Breast epithelium (tissue), 4 donors: ENCODE data around the gene WDR31. TPM values are rescaled to one million over a fixed set of nuclear protein-coding genes. Genes with fewer than 3 reads are reported as not detected.

Experiments
- DNase-seq, 2 donors: peaks; one replicate each; pipeline ENCODE4 v3.0.0-alpha.2; 2019; ENCODE audit warnings: low spot score in 2 of 2
- H3K27ac ChIP-seq, 2 donors: fragments of 200-600 bp; sonication (generic) in 1 of 2; one replicate each; pipeline ENCODE4 v1.5.1; 2016 to 2019; ENCODE audit warnings: mild to moderate bottlenecking in 1 of 2
- H3K27me3 ChIP-seq, 2 donors: fragments of 200-600 bp; sonication (generic) in 1 of 2; one replicate each; pipeline versions ENCODE4 v1.5.1 to v1.6.0; 2017 to 2019; ENCODE audit warnings: control low read depth in 1 of 2, mild to moderate bottlenecking in 1 of 2
- H3K36me3 ChIP-seq: fragments of 200-600 bp; one replicate; pipeline ENCODE4 v1.5.1; 2019
- H3K4me1 ChIP-seq, 2 donors: fragments of 200-600 bp; sonication (generic); one replicate each; pipeline ENCODE4 v1.5.1; 2016 to 2019; ENCODE audit warnings: control low read depth in 1 of 2
- H3K4me3 ChIP-seq, 3 donors: fragments of 200-600 bp; sonication (generic); 1 replicate in 2 of 3; 2 replicates in 1 of 3; pipeline ENCODE4 v1.5.1; 2016 to 2019; ENCODE audit warnings: mild to moderate bottlenecking in 3 of 3, moderate library complexity in 2 of 3
- H3K9me3 ChIP-seq, 2 donors: fragments of 200-600 bp; sonication (generic) in 1 of 2; one replicate each; pipeline ENCODE4 v1.5.1; 2016 to 2019; ENCODE audit warnings: control low read depth in 1 of 2
- POLR2A ChIP-seq: fragments of 450-650 bp; IDR thresholded peaks from one replicate; pipeline ENCODE4 v1.6.1; 2016; ENCODE audit warnings: antibody characterized with exemption, mild to moderate bottlenecking, moderate library complexity
- POLR2AphosphoS5 ChIP-seq, 3 donors: sonication (generic); formaldehyde crosslinking; IDR thresholded peaks; one replicate each; pipeline ENCODE4 v1.6.1; 2017; ENCODE audit warnings: antibody characterized with exemption in 3 of 3
- intact Hi-C: fragments of 100-400 bp; cut with DNase I; formaldehyde crosslinking; loops from one replicate; pipeline ENCODE4 v1.15.1; 2023; ENCODE audit warnings: low total_unique reads
- total RNA-seq, 3 donors: library from RNA; depleted of rRNA; stranded (reverse); fragments of >200 nt; gene quantifications; one replicate each; pipeline ENCODE4 v1.1.0, GENCODE V29; 2016
- TF ChIP-seq, protein P1 (sequence below), 3 donors: fragments of 450-650 bp; IDR thresholded peaks; one replicate each; pipeline ENCODE4 v1.5.1; 2016 to 2017; ENCODE audit warnings: antibody characterized with exemption in 3 of 3, mild to moderate bottlenecking in 3 of 3, moderate library complexity in 3 of 3

The WDR31 gene
- total RNA-seq, 3 donors from 2014 or later: 1.9 to 4.0 (median 3.6) TPM

DNA sequence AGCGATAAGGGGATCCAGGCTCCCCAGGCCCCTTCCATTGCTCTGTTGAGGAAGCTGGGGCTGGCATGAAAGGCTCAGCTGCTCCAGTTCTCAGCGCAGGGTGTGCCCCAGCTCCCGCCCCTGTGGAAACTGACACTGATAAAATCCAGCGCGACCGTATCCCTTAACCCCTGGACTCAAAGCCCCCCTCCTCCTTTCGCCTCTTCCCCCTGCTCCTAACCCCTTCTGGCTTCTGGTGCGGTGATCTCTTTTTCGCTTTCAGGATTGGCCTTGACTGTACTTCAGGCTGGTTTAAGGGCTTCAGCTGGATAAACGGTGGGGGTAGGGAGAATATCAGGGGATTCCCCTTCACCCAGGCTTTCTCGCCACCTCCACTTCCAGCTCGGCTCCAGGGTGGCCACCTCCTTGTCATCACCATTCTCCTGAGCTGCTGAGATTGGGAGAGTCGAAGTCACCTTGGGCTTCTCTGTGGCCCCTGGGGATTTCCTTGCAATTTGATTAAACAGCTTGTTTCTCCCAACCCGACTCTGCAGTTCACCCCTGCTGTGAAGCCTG is 10.1 kb upstream of the WDR31 start:
- intact Hi-C loops: no loop called here
- Histone ChIP-seq H3K36me3 (no peaks in the 10 kb centered on the region), H3K9me3 (no peaks in the 10 kb centered on the region), H3K4me1 (no peaks in the 10 kb centered on the region), H3K27ac (peak overlapping the region; percentile 75 to 81), H3K4me3 (peak overlapping the region in 2 of 3 donors; percentile 65 to 75), H3K27me3 (no peaks in the 10 kb centered on the region)
- DNase-seq: no peak
- no peak for TF ChIP-seq POLR2AphosphoS5 (IDR thresholded peaks at IDR 0.05)
- TF ChIP-seq POLR2A: no peak
- TF ChIP-seq, protein P1, sequence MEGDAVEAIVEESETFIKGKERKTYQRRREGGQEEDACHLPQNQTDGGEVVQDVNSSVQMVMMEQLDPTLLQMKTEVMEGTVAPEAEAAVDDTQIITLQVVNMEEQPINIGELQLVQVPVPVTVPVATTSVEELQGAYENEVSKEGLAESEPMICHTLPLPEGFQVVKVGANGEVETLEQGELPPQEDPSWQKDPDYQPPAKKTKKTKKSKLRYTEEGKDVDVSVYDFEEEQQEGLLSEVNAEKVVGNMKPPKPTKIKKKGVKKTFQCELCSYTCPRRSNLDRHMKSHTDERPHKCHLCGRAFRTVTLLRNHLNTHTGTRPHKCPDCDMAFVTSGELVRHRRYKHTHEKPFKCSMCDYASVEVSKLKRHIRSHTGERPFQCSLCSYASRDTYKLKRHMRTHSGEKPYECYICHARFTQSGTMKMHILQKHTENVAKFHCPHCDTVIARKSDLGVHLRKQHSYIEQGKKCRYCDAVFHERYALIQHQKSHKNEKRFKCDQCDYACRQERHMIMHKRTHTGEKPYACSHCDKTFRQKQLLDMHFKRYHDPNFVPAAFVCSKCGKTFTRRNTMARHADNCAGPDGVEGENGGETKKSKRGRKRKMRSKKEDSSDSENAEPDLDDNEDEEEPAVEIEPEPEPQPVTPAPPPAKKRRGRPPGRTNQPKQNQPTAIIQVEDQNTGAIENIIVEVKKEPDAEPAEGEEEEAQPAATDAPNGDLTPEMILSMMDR (IDR thresholded peaks at IDR 0.05): no peak

DNA sequence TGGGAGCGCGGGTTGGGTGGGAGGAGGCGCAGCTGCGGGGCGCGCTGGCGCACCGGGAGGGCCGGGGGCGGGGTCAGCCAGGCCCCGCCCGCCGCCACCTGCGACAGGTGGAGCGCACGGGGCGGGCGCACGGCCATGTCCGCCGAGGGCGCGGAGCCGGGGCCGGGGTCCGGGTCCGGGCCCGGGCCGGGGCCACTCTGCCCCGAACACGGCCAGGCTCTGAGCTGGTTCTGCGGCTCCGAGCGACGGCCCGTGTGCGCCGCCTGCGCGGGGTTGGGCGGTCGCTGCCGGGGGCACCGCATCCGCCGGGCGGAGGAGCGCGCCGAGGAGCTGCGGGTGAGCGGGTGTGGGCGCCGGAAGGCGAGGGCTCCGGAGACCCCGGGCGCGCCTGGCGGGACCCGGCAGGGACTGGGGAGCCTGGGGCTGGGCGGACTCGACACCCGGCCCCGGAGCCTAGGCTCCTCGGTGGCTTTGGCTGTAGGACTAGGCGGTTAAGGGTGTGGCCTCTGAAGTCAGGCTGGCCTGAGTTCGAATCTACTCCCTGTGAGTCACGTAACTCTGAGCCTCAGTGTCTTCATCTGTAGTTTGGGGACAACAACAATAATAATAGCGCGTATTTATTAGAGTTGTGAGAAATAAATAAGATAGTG is 9.5 kb upstream of the WDR31 start, which contains the start of gene BSPRY:
TSS of gene BSPRY (plus strand) at position 97 of the 650 bp plus-strand sequence. CDS start at position 136, 39 bp downstream.
- no peaks in the 10 kb centered on the region for H3K36me3 ChIP-seq
- intact Hi-C loops: no loop called here
- H3K4me1 ChIP-seq: no peaks in the 10 kb centered on the region
- TF ChIP-seq, protein P1 (IDR thresholded peaks at IDR 0.05): no peak
- no peak for TF ChIP-seq POLR2AphosphoS5 (IDR thresholded peaks at IDR 0.05)
- no peak for TF ChIP-seq POLR2A
- no peaks in the 10 kb centered on the region for H3K9me3 ChIP-seq
- DNase-seq: no peak
- H3K27me3 ChIP-seq: no peaks in the 10 kb centered on the region
- peak within 1 kb of the TSS; percentile 75 to 81 for H3K27ac ChIP-seq
- peak within 1 kb of the TSS; percentile 31 to 75 (median 65) for H3K4me3 ChIP-seq

DNA sequence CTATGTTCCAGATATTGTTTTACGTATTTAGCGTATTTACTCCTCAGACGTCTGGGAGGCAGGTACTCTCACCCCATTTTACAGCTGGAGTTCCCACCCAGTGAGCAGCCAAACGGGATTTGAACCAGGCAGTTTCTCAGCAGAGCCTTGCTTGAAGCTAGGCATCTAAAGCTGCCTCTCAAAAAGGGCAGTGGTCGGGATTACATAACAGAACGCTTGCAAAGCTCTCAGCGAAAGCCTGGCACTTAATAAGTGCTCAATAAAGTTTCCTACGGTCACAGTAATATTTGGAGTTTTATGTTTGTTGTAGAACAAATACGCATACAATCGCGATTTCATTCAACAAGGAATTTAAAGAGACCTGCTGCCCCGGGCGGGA is 9.0 kb upstream of the WDR31 start:
- TF ChIP-seq POLR2AphosphoS5 (IDR thresholded peaks at IDR 0.05) (no peak), POLR2A (no peak)
- TF ChIP-seq, protein P1 (IDR thresholded peaks at IDR 0.05): no peak
- no peaks in the 10 kb centered on the region for H3K4me1 ChIP-seq
- no peaks in the 10 kb centered on the region for H3K27me3 ChIP-seq
- H3K9me3 ChIP-seq: no peaks in the 10 kb centered on the region
- no peaks in the 10 kb centered on the region for H3K36me3 ChIP-seq
- intact Hi-C loops: no loop called here
- peak overlapping the region in 2 of 3 donors; percentile 65 to 75 for H3K4me3 ChIP-seq
- DNase-seq: no peak
- no peak overlapping the region for H3K27ac ChIP-seq

DNA sequence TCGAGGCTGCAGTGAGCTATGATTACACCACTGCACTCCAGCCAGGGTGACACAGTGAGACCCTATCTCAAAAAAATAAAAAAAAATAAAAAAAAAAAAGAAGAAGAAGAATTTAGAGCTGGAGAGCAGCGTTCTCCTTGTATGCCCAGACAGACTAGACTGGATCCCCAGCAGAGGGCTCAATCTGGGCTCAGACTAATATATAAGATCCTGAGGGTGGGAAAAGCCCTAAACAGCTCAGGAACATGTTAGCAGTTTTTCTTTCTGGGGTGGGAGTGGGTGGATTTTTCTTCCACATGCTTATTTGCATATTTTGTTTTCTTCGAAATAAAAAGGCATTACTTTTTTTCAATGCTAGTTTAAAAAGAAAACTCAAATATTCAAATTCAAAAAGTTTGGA is 8.4 kb upstream of the WDR31 start:
- Histone ChIP-seq H3K36me3 (no peaks in the 10 kb centered on the region), H3K9me3 (no peaks in the 10 kb centered on the region), H3K27ac (peak overlapping the region in 1 of 2 donors; percentile 33), H3K4me3 (no peak overlapping the region), H3K27me3 (no peaks in the 10 kb centered on the region), H3K4me1 (no peaks in the 10 kb centered on the region)
- no peak for TF ChIP-seq POLR2A
- no peak for TF ChIP-seq POLR2AphosphoS5 (IDR thresholded peaks at IDR 0.05)
- TF ChIP-seq, protein P1 (IDR thresholded peaks at IDR 0.05): no peak
- DNase-seq: no peak
- intact Hi-C loops: no loop called here

DNA sequence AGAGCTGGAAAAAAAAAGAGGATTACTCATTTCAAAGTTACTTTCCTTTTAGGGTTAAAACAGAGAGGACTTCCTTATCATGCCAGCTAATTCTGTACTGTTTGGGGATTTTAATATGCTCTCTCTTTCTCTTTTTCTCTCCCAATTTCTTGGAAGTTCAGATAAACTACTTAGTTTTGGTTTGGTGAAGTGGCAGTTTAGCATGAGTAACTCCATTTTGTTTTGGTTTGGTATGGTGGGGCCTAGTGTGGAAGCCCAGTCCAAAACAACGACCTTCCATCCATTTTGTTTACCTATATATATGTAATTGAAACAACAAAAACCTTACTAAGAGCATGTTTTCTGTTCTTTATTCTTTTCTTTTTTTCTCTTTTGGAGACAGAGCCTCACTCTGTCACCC is 5.6 kb upstream of the WDR31 start:
- no peaks in the 10 kb centered on the region for H3K9me3 ChIP-seq
- no peaks in the 10 kb centered on the region for H3K36me3 ChIP-seq
- H3K4me1 ChIP-seq: no peaks in the 10 kb centered on the region
- intact Hi-C loops: no loop called here
- TF ChIP-seq POLR2A (no peak), POLR2AphosphoS5 (IDR thresholded peaks at IDR 0.05) (no peak)
- TF ChIP-seq, protein P1 (IDR thresholded peaks at IDR 0.05): no peak
- H3K27me3 ChIP-seq: no peaks in the 10 kb centered on the region
- no peak for DNase-seq
- no peak overlapping the region for H3K4me3 ChIP-seq
- H3K27ac ChIP-seq: peak overlapping the region; percentile 60 to 86
